Measurements from ENCODE around the gene PDAP1. TPM values are rescaled to one million over a fixed set of nuclear protein-coding genes. Genes with fewer than 3 reads are reported as not detected.

Gene PDAP1
- total RNA-seq, 1 donor, result 33.7 TPM

GRCh38 chr7:99402854-99403253 lies 5.5 kb downstream of the PDAP1 start:
- peaks cover 55% of the 10 kb centered on the region for H4K20me1 ChIP-seq (ENCODE audit: insufficient read depth, low read length)
- H3K9me3 ChIP-seq (ENCODE audit: low read depth, low read length), result no peaks in the 10 kb centered on the region
- no peak overlapping the region for H3K4me2 ChIP-seq (ENCODE audit: insufficient read depth, low read length)
- H3K36me3 ChIP-seq (ENCODE audit: insufficient read depth, low read length), result peaks cover 52% of the 10 kb centered on the region
- TF ChIP-seq CTCF (IDR thresholded peaks at IDR 0.05; ENCODE audit: extremely low read depth, low read depth, low read length), result no peak
- no peak overlapping the region for H3K4me3 ChIP-seq (ENCODE audit: insufficient read depth, low read length)
- peaks cover 59% of the 10 kb centered on the region for H3K79me2 ChIP-seq (ENCODE audit: insufficient read depth, low read length)
- no peak for DNase-seq (ENCODE audit: insufficient read length, low spot score, missing footprints)
- peaks cover 31% of the 10 kb centered on the region for H3K4me1 ChIP-seq (ENCODE audit: insufficient read depth, low read length)
- H2AFZ ChIP-seq (ENCODE audit: low read length), result no peak overlapping the region
- no peak overlapping the region for H3K27ac ChIP-seq (ENCODE audit: low read depth, low read length)
- no peaks in the 10 kb centered on the region for H3K27me3 ChIP-seq (ENCODE audit: insufficient read depth, low read length)

- Histone ChIP-seq H3K27ac (ENCODE audit: low read depth, low read length) (no peak overlapping the region), H3K4me1 (ENCODE audit: insufficient read depth, low read length) (peaks cover 8% of the 10 kb centered on the region), H3K9me3 (ENCODE audit: low read depth, low read length) (no peaks in the 10 kb centered on the region), H3K36me3 (ENCODE audit: insufficient read depth, low read length) (peaks cover 81% of the 10 kb centered on the region), H3K79me2 (ENCODE audit: insufficient read depth, low read length) (peaks cover 31% of the 10 kb centered on the region), H3K4me3 (ENCODE audit: insufficient read depth, low read length) (no peak overlapping the region), H3K27me3 (ENCODE audit: insufficient read depth, low read length) (no peaks in the 10 kb centered on the region), H3K4me2 (ENCODE audit: insufficient read depth, low read length) (no peak overlapping the region), H4K20me1 (ENCODE audit: insufficient read depth, low read length) (peaks cover 32% of the 10 kb centered on the region), H2AFZ (ENCODE audit: low read length) (no peak overlapping the region)
- TF ChIP-seq CTCF (IDR thresholded peaks at IDR 0.05; ENCODE audit: extremely low read depth, low read depth, low read length), result no peak
- peak; percentile 76 for DNase-seq (ENCODE audit: insufficient read length, low spot score, missing footprints)
Observed at GRCh38 chr7:99399597-99399996, 8.8 kb downstream of the PDAP1 start.

- Histone ChIP-seq H3K36me3 (ENCODE audit: insufficient read depth, low read length) (peaks cover 85% of the 10 kb centered on the region), H3K4me2 (ENCODE audit: insufficient read depth, low read length) (no peak overlapping the region), H3K79me2 (ENCODE audit: insufficient read depth, low read length) (peaks cover 27% of the 10 kb centered on the region), H2AFZ (ENCODE audit: low read length) (no peak overlapping the region), H3K27ac (ENCODE audit: low read depth, low read length) (no peak overlapping the region), H3K4me3 (ENCODE audit: insufficient read depth, low read length) (no peak overlapping the region), H3K9me3 (ENCODE audit: low read depth, low read length) (no peaks in the 10 kb centered on the region), H4K20me1 (ENCODE audit: insufficient read depth, low read length) (peaks cover 30% of the 10 kb centered on the region), H3K4me1 (ENCODE audit: insufficient read depth, low read length) (peaks cover 2% of the 10 kb centered on the region), H3K27me3 (ENCODE audit: insufficient read depth, low read length) (no peaks in the 10 kb centered on the region)
- no peak for TF ChIP-seq CTCF (IDR thresholded peaks at IDR 0.05; ENCODE audit: extremely low read depth, low read depth, low read length)
- peak; percentile 56 for DNase-seq (ENCODE audit: insufficient read length, low spot score, missing footprints)
Observed at GRCh38 chr7:99398891-99399445, 9.4 kb downstream of the PDAP1 start.

- no peak overlapping the region for H3K4me3 ChIP-seq (ENCODE audit: insufficient read depth, low read length)
- peaks cover 81% of the 10 kb centered on the region for H3K36me3 ChIP-seq (ENCODE audit: insufficient read depth, low read length)
- H2AFZ ChIP-seq (ENCODE audit: low read length), result no peak overlapping the region
- peaks cover 28% of the 10 kb centered on the region for H3K79me2 ChIP-seq (ENCODE audit: insufficient read depth, low read length)
- no peak overlapping the region for H3K27ac ChIP-seq (ENCODE audit: low read depth, low read length)
- H3K27me3 ChIP-seq (ENCODE audit: insufficient read depth, low read length), result no peaks in the 10 kb centered on the region
- peak; percentile 71 for DNase-seq (ENCODE audit: insufficient read length, low spot score, missing footprints)
- no peaks in the 10 kb centered on the region for H3K4me1 ChIP-seq (ENCODE audit: insufficient read depth, low read length)
- peaks cover 23% of the 10 kb centered on the region for H4K20me1 ChIP-seq (ENCODE audit: insufficient read depth, low read length)
- H3K9me3 ChIP-seq (ENCODE audit: low read depth, low read length), result no peaks in the 10 kb centered on the region
- no peak overlapping the region for H3K4me2 ChIP-seq (ENCODE audit: insufficient read depth, low read length)
- no peak for TF ChIP-seq CTCF (IDR thresholded peaks at IDR 0.05; ENCODE audit: extremely low read depth, low read depth, low read length)
Observed at GRCh38 chr7:99397297-99397983, 11.0 kb downstream of the PDAP1 start.
